H9 (cell line): Measurements from ENCODE around the gene PIMREG. TPM values are rescaled to one million over a fixed set of nuclear protein-coding genes. Genes with fewer than 3 reads are reported as not detected.

Source experiments
- DNase-seq: peaks from one replicate; pipeline ENCODE4 v3.0.0-alpha.2; 2017
- H2AFZ ChIP-seq: one replicate; pipeline ENCODE4 v1.6.1; 2013; ENCODE audit warnings: mild to moderate bottlenecking, low read length, control low read depth, moderate library complexity
- H2AK5ac ChIP-seq: 2 replicates; pipeline ENCODE4 v1.6.1; 2013; ENCODE audit warnings: low read length, control low read depth, mixed read lengths; ENCODE audit not compliant: insufficient read length
- H2BK120ac ChIP-seq: one replicate; pipeline ENCODE4 v1.6.1; 2013; ENCODE audit warnings: low read depth, mild to moderate bottlenecking, low read length, control low read depth, inconsistent platforms; ENCODE audit not compliant: poor library complexity, severe bottlenecking
- H2BK12ac ChIP-seq: 2 replicates; pipeline ENCODE4 v1.6.1; 2013; ENCODE audit warnings: low read length, control low read depth, mixed read lengths, low read depth; ENCODE audit not compliant: insufficient read length
- H2BK15ac ChIP-seq: 2 replicates; pipeline ENCODE4 v1.6.1; 2013; ENCODE audit warnings: low read depth, low read length, control low read depth
- H2BK20ac ChIP-seq: one replicate; pipeline ENCODE4 v1.6.1; 2013; ENCODE audit warnings: low read depth, mild to moderate bottlenecking, low read length, control low read depth, inconsistent platforms; ENCODE audit not compliant: poor library complexity, severe bottlenecking
- H2BK5ac ChIP-seq: 2 replicates; pipeline ENCODE4 v1.6.1; 2013; ENCODE audit warnings: low read length, control low read depth, mixed read lengths; ENCODE audit not compliant: insufficient read length
- H3K14ac ChIP-seq: 2 replicates; pipeline ENCODE4 v1.6.1; 2013; ENCODE audit warnings: low read length, control low read depth; ENCODE audit not compliant: insufficient read depth
- H3K18ac ChIP-seq: 2 replicates; pipeline ENCODE4 v1.6.1; 2013; ENCODE audit warnings: low read depth, mild to moderate bottlenecking, mixed read lengths, low read length, control low read depth; ENCODE audit not compliant: insufficient read length
- H3K23ac ChIP-seq: 2 replicates; pipeline ENCODE4 v1.6.1; 2013; ENCODE audit warnings: low read length, control low read depth, mixed read lengths, low read depth; ENCODE audit not compliant: insufficient read length
- H3K23me2 ChIP-seq: 2 replicates; pipeline ENCODE4 v1.6.1; 2013; ENCODE audit warnings: low read depth, mild to moderate bottlenecking, mixed read lengths, low read length, control low read depth; ENCODE audit not compliant: insufficient read length, poor library complexity, severe bottlenecking
- H3K27ac ChIP-seq: 2 replicates; pipeline ENCODE4 v1.5.1; 2013; ENCODE audit warnings: low read length, control low read depth, mixed read lengths, low read depth; ENCODE audit not compliant: insufficient read length
- H3K27me3 ChIP-seq: 2 replicates; pipeline ENCODE4 v1.6.1; 2013; ENCODE audit warnings: low read length, control low read depth, inconsistent platforms; ENCODE audit not compliant: insufficient read depth
- H3K4ac ChIP-seq: 2 replicates; pipeline ENCODE4 v1.6.1; 2013; ENCODE audit warnings: low read depth, mild to moderate bottlenecking, control low read depth, inconsistent platforms, low read length, moderate library complexity
- H3K4me1 ChIP-seq: 2 replicates; pipeline ENCODE4 v1.6.1; 2013; ENCODE audit warnings: low read length, control low read depth, inconsistent platforms; ENCODE audit not compliant: insufficient read depth
- H3K4me2 ChIP-seq: 2 replicates; pipeline ENCODE4 v1.6.1; 2013; ENCODE audit warnings: low read length, control low read depth, mixed read lengths; ENCODE audit not compliant: insufficient read length, insufficient read depth
- H3K56ac ChIP-seq: 2 replicates; pipeline ENCODE4 v1.6.1; 2013; ENCODE audit warnings: low read depth, mild to moderate bottlenecking, mixed read lengths, low read length, control low read depth; ENCODE audit not compliant: insufficient read length
- H3K79me1 ChIP-seq: 2 replicates; pipeline ENCODE4 v1.6.1; 2013; ENCODE audit warnings: low read depth, mild to moderate bottlenecking, moderate library complexity, low read length, control low read depth, inconsistent platforms; ENCODE audit not compliant: insufficient read depth, poor library complexity, severe bottlenecking
- H3K79me2 ChIP-seq: 2 replicates; pipeline ENCODE4 v1.6.1; 2013; ENCODE audit warnings: low read length, control low read depth, inconsistent platforms; ENCODE audit not compliant: insufficient read depth
- H3K9ac ChIP-seq: 2 replicates; pipeline ENCODE4 v1.6.1; 2013; ENCODE audit warnings: low read length, control low read depth, mixed read lengths; ENCODE audit not compliant: insufficient read length; ENCODE audit errors: extremely low read depth
- H3K9me3 ChIP-seq: one replicate; pipeline ENCODE4 v1.6.1; 2013; ENCODE audit warnings: low read depth, low read length, inconsistent platforms; ENCODE audit not compliant: control insufficient read depth
- H3T11ph ChIP-seq: one replicate; pipeline ENCODE4 v1.6.1; 2013; ENCODE audit warnings: mild to moderate bottlenecking, low read length, control low read depth, inconsistent platforms
- H4K20me1 ChIP-seq: one replicate; pipeline ENCODE4 v1.6.1; 2013; ENCODE audit not compliant: control insufficient read depth, insufficient read length, insufficient read depth
- H4K5ac ChIP-seq: 2 replicates; pipeline ENCODE4 v1.6.1; 2013; ENCODE audit warnings: low read depth, mild to moderate bottlenecking, mixed read lengths, low read length, control low read depth; ENCODE audit not compliant: insufficient read length
- H4K8ac ChIP-seq: replicated peaks from 2 replicates; pipeline ENCODE4 v1.6.1; 2013; ENCODE audit warnings: low read length, control low read depth, mixed read lengths, low read depth; ENCODE audit not compliant: insufficient read length
- H4K91ac ChIP-seq: 2 replicates; pipeline ENCODE4 v1.6.1; 2013; ENCODE audit warnings: low read depth, mild to moderate bottlenecking, moderate library complexity, mixed read lengths, low read length, control low read depth; ENCODE audit not compliant: insufficient read length
- H3K27ac Mint-ChIP-seq, 3 experiments: 2 replicates in 2 of 3; 3 replicates in 1 of 3; pipeline ENCODE4 v1.8.0; 2020 to 2021; ENCODE audit warnings: mixed read lengths in 3 of 3, mild to moderate bottlenecking in 1 of 3, moderate library complexity in 1 of 3
- H3K27me3 Mint-ChIP-seq: 2 replicates; pipeline ENCODE4 v1.8.0; 2021; ENCODE audit warnings: low read depth, mild to moderate bottlenecking, moderate library complexity, mixed read lengths
- H3K36me3 Mint-ChIP-seq, 3 experiments: 2 replicates in 2 of 3; 3 replicates in 1 of 3; pipeline ENCODE4 v1.8.0; 2020 to 2021; ENCODE audit warnings: low read depth in 3 of 3, mixed read lengths in 3 of 3; ENCODE audit not compliant: insufficient read depth in 1 of 3
- H3K4me1 Mint-ChIP-seq, 2 experiments: 2 replicates each; pipeline ENCODE4 v1.8.0; 2020; ENCODE audit warnings: mixed read lengths in 2 of 2
- H3K4me3 Mint-ChIP-seq, 2 experiments: 2 replicates in 1 of 2; 3 replicates in 1 of 2; pipeline ENCODE4 v1.8.0; 2020 to 2021; ENCODE audit warnings: mild to moderate bottlenecking in 2 of 2, mixed read lengths in 2 of 2, moderate library complexity in 1 of 2
- H3K9me3 Mint-ChIP-seq, 2 experiments: 2 replicates in 1 of 2; 3 replicates in 1 of 2; pipeline ENCODE4 v1.8.0; 2020; ENCODE audit warnings: mild to moderate bottlenecking in 2 of 2, mixed read lengths in 2 of 2, moderate library complexity in 1 of 2
- CTCF ChIP-seq: fragments of 200-600 bp; sonication (generic); conservative IDR thresholded peaks from 3 replicates; pipeline ENCODE4 v1.8.0; 2021; ENCODE audit warnings: antibody characterized with exemption, mild to moderate bottlenecking
- WGBS: extraction: QIAGEN DNeasy Blood & Tissue Kit; methylation state at CpG from one replicate; pipeline ENCODE4 v1.1.7; 2013; ENCODE audit warnings: missing lambda C conversion rate, low lambda C conversion rate, mixed read lengths; ENCODE audit not compliant: insufficient read length; ENCODE audit errors: extremely low coverage; 5-methylcytosine and 5-hydroxymethylcytosine counted together
- total RNA-seq: library from RNA; stranded (reverse); gene quantifications from 2 replicates; pipeline ENCODE4 v1.2.1, GENCODE V29; 2021

Gene PIMREG
- total RNA-seq, 1 experiment from 2014 or later = 91.6 TPM

DNA sequence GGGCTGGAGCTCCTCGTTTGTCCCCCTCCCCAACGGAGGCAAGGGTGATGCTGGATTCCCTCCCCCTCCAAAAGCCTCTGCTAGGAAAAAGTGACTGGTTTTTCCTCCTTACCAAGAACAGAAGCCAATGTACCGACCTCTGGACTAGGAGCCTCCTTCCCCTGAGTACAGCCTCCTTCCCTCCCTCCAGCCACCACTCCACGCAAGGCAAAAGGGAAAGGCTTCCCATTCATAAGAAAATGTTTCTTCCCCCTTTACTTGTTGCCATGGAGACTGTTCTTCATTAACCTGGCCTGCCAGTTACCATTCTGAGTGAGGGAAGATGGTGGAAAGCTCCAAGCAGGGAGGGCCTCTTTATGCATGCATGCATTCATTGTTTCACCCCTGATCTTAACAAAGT lies 4.3 kb upstream of the PIMREG start:
- peak overlapping the region; percentile 42 for H2BK12ac ChIP-seq
- peaks cover 65 to 71% of the 10 kb centered on the region in 2 experiments for H3K4me1 Mint-ChIP-seq
- H3K27me3 Mint-ChIP-seq = no peaks in the 10 kb centered on the region; the same call in none of the 2 replicates
- peaks cover 4 to 24% (median 8%) of the 10 kb centered on the region in 3 experiments for H3K36me3 Mint-ChIP-seq
- WGBS = no CpG with 5 or more reads among the region's 4 CpGs
- no peak overlapping the region for H2BK15ac ChIP-seq
- no peaks in the 10 kb centered on the region for H3K27me3 ChIP-seq
- H3K4me1 ChIP-seq = peaks cover 8% of the 10 kb centered on the region
- H3K4ac ChIP-seq = no peak overlapping the region
- H2AK5ac ChIP-seq = no peak overlapping the region
- H3K23ac ChIP-seq = no peak overlapping the region
- peak overlapping the region in 2 of 3 experiments; percentile 9 to 81; a peak in 2 of 7 replicates for H3K27ac Mint-ChIP-seq
- no peak for TF ChIP-seq CTCF
- peaks cover 10% of the 10 kb centered on the region for H3K23me2 ChIP-seq
- no peaks in the 10 kb centered on the region; the same call in 1 of the 2 replicates for H3K79me2 ChIP-seq
- H4K8ac ChIP-seq = no peak overlapping the region
- no peaks in the 10 kb centered on the region for H4K20me1 ChIP-seq
- peak overlapping the region; percentile 26 for H3K4me2 ChIP-seq
- peak overlapping the region; percentile 83 for H3K18ac ChIP-seq
- H3K9me3 ChIP-seq = no peaks in the 10 kb centered on the region
- H3K9ac ChIP-seq = no peak overlapping the region
- no peak overlapping the region for H2BK120ac ChIP-seq
- peak overlapping the region; percentile 77; the same call in 1 of the 2 replicates for H3K14ac ChIP-seq
- peaks cover 9 to 19% of the 10 kb centered on the region in 2 experiments for H3K9me3 Mint-ChIP-seq
- no peak for DNase-seq
- H2BK20ac ChIP-seq = no peak overlapping the region
- no peak overlapping the region for H2AFZ ChIP-seq
- H3K56ac ChIP-seq = no peak overlapping the region
- H4K91ac ChIP-seq = no peak overlapping the region
- H3K27ac ChIP-seq = no peak overlapping the region
- no peak overlapping the region for H3T11ph ChIP-seq
- H3K79me1 ChIP-seq = peaks cover 4% of the 10 kb centered on the region
- H2BK5ac ChIP-seq = no peak overlapping the region
- H4K5ac ChIP-seq = no peak overlapping the region
- H3K4me3 Mint-ChIP-seq = peak overlapping the region in 1 of 2 experiments; percentile 35; a peak in 1 of 5 replicates
